ENCODE measurements around the gene MCCD1.
A peak's percentile ranks its signal among the peaks of the same experiment; 100 is the strongest.

MCCD1 gene

GRCh38 chr6:31546958-31547726 is 18.4 kb downstream of the MCCD1 start, which contains the start of gene NFKBIL1:
NFKBIL1 (plus strand) TSS chr6:31547608; CDS start chr6:31547695, 87 bp downstream.
- Histone ChIP-seq H3K9me3 (ENCODE audit: insufficient read depth, low read depth, low read length) (no peaks in the 10 kb centered on the region), H4K20me1 (ENCODE audit: insufficient read depth, low read length, poor library complexity, severe bottlenecking) (peaks cover 3% of the 10 kb centered on the region), H3K27me3 (ENCODE audit: insufficient read depth, low read length, poor library complexity, severe bottlenecking) (no peaks in the 10 kb centered on the region), H3K36me3 (ENCODE audit: insufficient read depth, low read length) (no peaks in the 10 kb centered on the region), H3K4me1 (ENCODE audit: insufficient read depth, low read length, poor library complexity, severe bottlenecking) (peaks cover 31% of the 10 kb centered on the region), H3K4me2 (ENCODE audit: low read depth, low read length, poor library complexity, severe bottlenecking) (peak within 1 kb of the TSS; percentile 92), H3K9ac (ENCODE audit: low read depth, low read length, poor library complexity, severe bottlenecking) (peak within 1 kb of the TSS; percentile 88), H3K9me2 (replicated peaks; ENCODE audit: low read depth, low read length) (no peaks in the 10 kb centered on the region), H2AFZ (ENCODE audit: low read length) (peak within 1 kb of the TSS; percentile 77), H3F3A (ENCODE audit: low read depth) (no peaks in the 10 kb centered on the region), H3K4me3 (ENCODE audit: low read length, poor library complexity, severe bottlenecking) (peak within 1 kb of the TSS; percentile 79), H3K79me2 (ENCODE audit: insufficient read depth, low read length) (peaks cover 71% of the 10 kb centered on the region)
- TF ChIP-seq CTCF (conservative IDR thresholded peaks at IDR 0.05; ENCODE audit: low read length) (no peak), EZH2phosphoT487 (IDR thresholded peaks at IDR 0.05; ENCODE audit: borderline replicate concordance) (no peak)

- TF ChIP-seq EZH2phosphoT487 (IDR thresholded peaks at IDR 0.05; ENCODE audit: borderline replicate concordance) = no peak
- no peak for TF ChIP-seq CTCF (conservative IDR thresholded peaks at IDR 0.05; ENCODE audit: low read length)
- Histone ChIP-seq H3K9ac (ENCODE audit: low read depth, low read length, poor library complexity, severe bottlenecking) (peak overlapping the region; percentile 88), H3K36me3 (ENCODE audit: insufficient read depth, low read length) (no peaks in the 10 kb centered on the region), H3K4me3 (ENCODE audit: low read length, poor library complexity, severe bottlenecking) (peak overlapping the region; percentile 79), H2AFZ (ENCODE audit: low read length) (no peak overlapping the region), H3F3A (ENCODE audit: low read depth) (no peaks in the 10 kb centered on the region), H3K9me2 (replicated peaks; ENCODE audit: low read depth, low read length) (no peaks in the 10 kb centered on the region), H3K9me3 (ENCODE audit: insufficient read depth, low read depth, low read length) (no peaks in the 10 kb centered on the region), H3K4me1 (ENCODE audit: insufficient read depth, low read length, poor library complexity, severe bottlenecking) (peaks cover 29% of the 10 kb centered on the region), H3K27me3 (ENCODE audit: insufficient read depth, low read length, poor library complexity, severe bottlenecking) (no peaks in the 10 kb centered on the region), H3K4me2 (ENCODE audit: low read depth, low read length, poor library complexity, severe bottlenecking) (peak overlapping the region; percentile 92), H3K79me2 (ENCODE audit: insufficient read depth, low read length) (peaks cover 67% of the 10 kb centered on the region), H4K20me1 (ENCODE audit: insufficient read depth, low read length, poor library complexity, severe bottlenecking) (no peaks in the 10 kb centered on the region)
Observed at GRCh38 chr6:31547727-31548543, 19.2 kb downstream of the MCCD1 start.

- Histone ChIP-seq H3K79me2 (ENCODE audit: insufficient read depth, low read length) (peaks cover 61% of the 10 kb centered on the region), H3K4me2 (ENCODE audit: low read depth, low read length, poor library complexity, severe bottlenecking) (peak overlapping the region; percentile 92), H3K36me3 (ENCODE audit: insufficient read depth, low read length) (no peaks in the 10 kb centered on the region), H4K20me1 (ENCODE audit: insufficient read depth, low read length, poor library complexity, severe bottlenecking) (no peaks in the 10 kb centered on the region), H3K9me3 (ENCODE audit: insufficient read depth, low read depth, low read length) (no peaks in the 10 kb centered on the region), H3K9ac (ENCODE audit: low read depth, low read length, poor library complexity, severe bottlenecking) (peak overlapping the region; percentile 88), H3K9me2 (replicated peaks; ENCODE audit: low read depth, low read length) (no peaks in the 10 kb centered on the region), H3K4me1 (ENCODE audit: insufficient read depth, low read length, poor library complexity, severe bottlenecking) (peaks cover 25% of the 10 kb centered on the region), H3K4me3 (ENCODE audit: low read length, poor library complexity, severe bottlenecking) (peak overlapping the region; percentile 79), H2AFZ (ENCODE audit: low read length) (no peak overlapping the region), H3K27me3 (ENCODE audit: insufficient read depth, low read length, poor library complexity, severe bottlenecking) (no peaks in the 10 kb centered on the region), H3F3A (ENCODE audit: low read depth) (no peaks in the 10 kb centered on the region)
- TF ChIP-seq EZH2phosphoT487 (IDR thresholded peaks at IDR 0.05; ENCODE audit: borderline replicate concordance) (no peak), CTCF (conservative IDR thresholded peaks at IDR 0.05; ENCODE audit: low read length) (no peak)
Observed at GRCh38 chr6:31548544-31548873, 19.7 kb downstream of the MCCD1 start.

Data from Loucy (cell line).